Measurements from ENCODE around the gene SSBP3.

GRCh38 chr1:54256522-54257345, 149.5 kb downstream of the SSBP3 start:
- TF ChIP-seq POLR2A (IDR thresholded peaks at IDR 0.05; ENCODE audit: low read depth, low read length) (no peak), POLR2AphosphoS5 (IDR thresholded peaks at IDR 0.05; ENCODE audit: low read depth, low read length) (no peak), SPI1 (IDR thresholded peaks at IDR 0.05; ENCODE audit: low read depth, low read length) (no peak), TAF1 (IDR thresholded peaks at IDR 0.05; ENCODE audit: low read depth, low read length) (no peak)
